ENCODE measurements around the gene NCAPH2. TPM values are rescaled to one million over a fixed set of nuclear protein-coding genes. Genes with fewer than 3 reads are reported as not detected.

NCAPH2 gene
- total and polyA plus RNA-seq, 2 of the 13 experiments (the other 11 are each of a cell fraction or from before 2014, with no cell fraction given) = 28.1 to 64.4 TPM

GRCh38 chr22:50507991-50508884 is at the start of gene NCAPH2 (continued):
- TF ChIP-seq ZNF318 (CRISPR knock-in tag; IDR thresholded peaks at IDR 0.05) (no peak), THAP8 (CRISPR knock-in tag; IDR thresholded peaks at IDR 0.05; ENCODE audit: borderline replicate concordance) (no peak), MED1 (CRISPR knock-in tag; IDR thresholded peaks at IDR 0.05) (peak; percentile 64), TCF12 (IDR thresholded peaks at IDR 0.05) (no peak), TCF12 (CRISPR knock-in tag; IDR thresholded peaks at IDR 0.05) (no peak; the same call in 1 of the 2 replicates), ZNF589 (CRISPR knock-in tag; conservative IDR thresholded peaks at IDR 0.05) (peak; percentile 81; the same call in 1 of the 2 replicates), NCOA1 (CRISPR knock-in tag; IDR thresholded peaks at IDR 0.05) (no peak), ZMYM4 (CRISPR knock-in tag; IDR thresholded peaks at IDR 0.05) (peak; percentile 65), HOXA3 (CRISPR knock-in tag; IDR thresholded peaks at IDR 0.05) (peak; percentile 97), GABPB1 (CRISPR knock-in tag; IDR thresholded peaks at IDR 0.05) (peak; percentile 94), CREB3 (CRISPR knock-in tag; IDR thresholded peaks at IDR 0.05) (no peak), JUND (CRISPR knock-in tag; IDR thresholded peaks at IDR 0.05) (peak; percentile 64; the same call in 1 of the 2 replicates), PRDM15 (CRISPR knock-in tag; IDR thresholded peaks at IDR 0.05) (no peak), CEBPB (IDR thresholded peaks at IDR 0.05; ENCODE audit: borderline replicate concordance, low read depth, low read length) (peak; percentile 68; the same call in 1 of the 2 replicates), FOXP1 (IDR thresholded peaks at IDR 0.05) (no peak), FOXP1 (CRISPR knock-in tag; IDR thresholded peaks at IDR 0.05) (no peak)

All from HepG2 (cell line).